AG09309 (cell line): ENCODE results near the gene MAP3K5.

Source experiments
- DNase-seq: peaks from one replicate; pipeline ENCODE4 v3.0.0-alpha.2; 2010; ENCODE audit warnings: low read depth
- H3K4me3 ChIP-seq: 2 replicates; pipeline ENCODE4 v1.5.1; 2011; ENCODE audit warnings: mild to moderate bottlenecking, low read depth, low read length, moderate library complexity; ENCODE audit not compliant: control insufficient read depth
- CTCF ChIP-seq: IDR thresholded peaks from 2 replicates; pipeline ENCODE4 v1.5.1; 2011; ENCODE audit warnings: mild to moderate bottlenecking, low read depth, low read length, inconsistent platforms; ENCODE audit not compliant: insufficient read depth, control insufficient read depth; ENCODE audit errors: missing control alignments

Gene MAP3K5

GRCh38 chr6:136607204-136607931 is 184.9 kb downstream of the MAP3K5 start:
- TF ChIP-seq CTCF: no peak
- DNase-seq: no peak
- H3K4me3 ChIP-seq: no peak overlapping the region

GRCh38 chr6:136604928-136605510 is 187.3 kb downstream of the MAP3K5 start:
- no peak for TF ChIP-seq CTCF
- no peak overlapping the region for H3K4me3 ChIP-seq
- no peak for DNase-seq

GRCh38 chr6:136604328-136604825 is 187.9 kb downstream of the MAP3K5 start:
- no peak for DNase-seq
- no peak for TF ChIP-seq CTCF
- H3K4me3 ChIP-seq: no peak overlapping the region

- no peak for DNase-seq
- no peak for TF ChIP-seq CTCF
- no peak overlapping the region for H3K4me3 ChIP-seq
Observed at GRCh38 chr6:136600818-136601217, 191.5 kb downstream of the MAP3K5 start.

GRCh38 chr6:136599329-136600011 is 192.8 kb downstream of the MAP3K5 start:
- H3K4me3 ChIP-seq: no peak overlapping the region
- no peak for DNase-seq
- TF ChIP-seq CTCF: no peak

- DNase-seq: no peak
- H3K4me3 ChIP-seq: no peak overlapping the region
Observed at GRCh38 chr6:136598048-136598447, 194.2 kb downstream of the MAP3K5 start.

More at GRCh38 chr6:136598048-136598447, 194.2 kb downstream of the MAP3K5 start:
- no peak for TF ChIP-seq CTCF
